Stimulated activated CD8-positive, alpha-beta memory T cell treated with anti-CD3 and anti-CD28 coated beads, Interleukin-12 subunit alpha, Interleukin-12 subunit beta, amount 100 ng/mL, for 1 hour (primary cell): ENCODE data around the gene ELAC2.
A peak's percentile ranks its signal among the peaks of the same experiment; 100 is the strongest.

Experiments
- DNase-seq: peaks from one replicate; pipeline ENCODE4 v3.0.0-alpha.2; 2020; ENCODE audit warnings: low read depth

ELAC2 gene

DNA sequence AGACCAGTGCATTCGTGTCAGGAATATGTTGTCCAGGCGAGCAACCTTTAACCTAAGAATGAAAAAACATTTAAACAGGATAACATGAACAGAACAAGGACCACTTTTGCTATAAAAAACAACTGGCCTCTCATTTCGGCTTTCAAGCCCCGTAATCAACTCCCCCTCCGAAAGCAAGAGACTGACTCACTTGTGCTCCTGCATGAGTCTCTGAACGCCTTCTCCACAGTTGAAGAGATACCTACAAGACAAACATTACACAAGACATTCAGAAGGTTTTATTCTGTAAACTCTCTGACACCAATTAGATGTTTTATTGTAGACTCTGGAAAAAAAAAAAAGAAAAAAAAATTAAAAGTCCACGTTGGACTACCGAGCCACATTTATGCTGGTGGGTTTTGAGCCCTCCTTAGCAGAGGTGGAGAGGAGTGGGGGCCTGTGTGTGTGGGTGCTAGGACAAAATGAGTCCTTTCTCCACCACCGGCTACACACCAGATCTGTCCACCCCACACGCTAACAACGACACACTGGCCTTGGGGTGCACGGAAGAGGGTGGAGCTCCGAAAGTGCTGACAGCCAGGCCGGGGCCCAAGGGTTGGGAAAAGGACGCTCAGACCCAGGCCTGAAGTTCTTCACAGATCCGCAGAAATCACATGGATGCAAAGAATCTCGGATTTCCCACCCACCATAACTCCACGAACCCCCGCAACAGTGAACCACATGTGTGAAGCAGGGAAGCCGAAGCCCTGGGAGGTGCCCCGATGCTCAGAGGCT, 759 bp downstream of the ELAC2 start:
- DNase-seq = no peak

DNA sequence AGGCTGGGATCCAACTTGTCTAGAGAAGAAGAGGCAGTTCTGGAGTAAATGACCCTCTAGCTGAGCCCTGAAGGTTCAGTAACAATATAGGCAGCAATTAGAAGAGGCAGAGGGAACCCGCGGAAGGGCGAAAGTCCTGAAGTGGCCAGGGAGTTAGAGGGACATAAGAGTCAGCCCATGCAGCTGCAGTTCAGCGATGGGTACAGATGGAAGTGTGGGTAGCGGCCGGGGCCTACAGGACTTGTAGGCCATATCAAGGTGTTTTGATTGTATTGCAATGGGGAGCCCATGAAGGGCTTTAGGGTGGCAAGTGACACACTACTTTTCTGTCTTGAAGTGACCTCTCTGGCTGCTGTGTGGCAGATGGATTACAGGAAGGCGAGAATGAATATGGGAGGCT, 3.0 kb downstream of the ELAC2 start:
- DNase-seq = no peak

DNA sequence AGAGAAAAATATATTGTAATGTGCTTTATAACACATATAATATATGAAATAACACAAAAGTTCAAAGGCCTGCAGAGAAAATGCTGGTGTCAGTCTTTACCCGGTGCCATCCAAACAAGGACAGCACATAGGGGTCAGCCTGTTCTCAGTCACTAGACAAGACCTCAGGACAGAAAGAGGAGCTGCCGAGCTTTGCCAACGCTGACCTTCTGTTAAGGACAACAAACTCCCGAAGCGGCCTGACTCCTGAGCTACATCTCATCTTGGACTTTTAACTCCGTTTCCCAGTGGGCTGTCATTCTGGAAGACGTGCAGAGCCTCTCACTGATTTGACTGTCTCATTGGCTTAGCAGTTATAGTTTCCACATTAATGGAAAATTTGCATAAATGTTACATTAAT, 6.9 kb downstream of the ELAC2 start:
- DNase-seq = no peak

DNA sequence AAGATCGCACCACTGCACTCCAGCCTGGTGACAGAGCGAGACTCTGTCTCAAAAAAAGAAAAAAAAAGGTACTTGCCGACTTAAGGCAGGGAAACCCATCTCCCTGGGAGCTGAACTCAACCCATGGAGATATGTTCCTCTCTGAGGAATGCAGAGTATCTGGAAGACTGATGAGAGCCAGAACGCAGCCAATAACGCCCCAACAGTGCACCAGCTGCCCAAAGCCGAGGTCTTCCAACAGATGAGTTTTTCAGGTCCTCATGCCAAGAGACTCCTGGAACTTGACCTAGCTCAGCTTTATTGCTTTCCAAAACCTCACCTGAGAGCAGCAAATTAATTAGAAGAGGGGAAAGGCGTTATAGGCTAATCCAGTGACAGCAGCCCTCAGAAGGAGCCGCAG, 9.4 kb downstream of the ELAC2 start:
- no peak for DNase-seq

DNA sequence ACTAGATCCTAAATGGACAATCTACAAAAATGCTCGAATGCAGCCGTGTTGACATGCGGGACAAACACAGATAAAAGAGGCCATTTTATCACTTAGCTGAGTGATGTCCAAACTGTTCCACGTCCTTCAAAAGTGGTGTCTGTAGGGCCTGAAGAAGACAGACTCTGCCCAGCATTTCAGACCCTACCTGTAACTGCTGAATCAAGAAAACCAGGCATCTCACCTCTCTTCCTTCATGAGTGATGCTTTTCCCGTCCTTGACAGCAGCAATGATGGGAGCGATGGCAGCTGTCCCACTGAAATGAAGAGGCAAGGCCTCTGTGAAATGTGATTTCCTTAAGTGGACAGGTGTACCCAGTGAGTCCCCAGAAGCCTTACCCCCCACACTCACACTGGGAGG, 12.3 kb downstream of the ELAC2 start:
- DNase-seq = no peak

DNA sequence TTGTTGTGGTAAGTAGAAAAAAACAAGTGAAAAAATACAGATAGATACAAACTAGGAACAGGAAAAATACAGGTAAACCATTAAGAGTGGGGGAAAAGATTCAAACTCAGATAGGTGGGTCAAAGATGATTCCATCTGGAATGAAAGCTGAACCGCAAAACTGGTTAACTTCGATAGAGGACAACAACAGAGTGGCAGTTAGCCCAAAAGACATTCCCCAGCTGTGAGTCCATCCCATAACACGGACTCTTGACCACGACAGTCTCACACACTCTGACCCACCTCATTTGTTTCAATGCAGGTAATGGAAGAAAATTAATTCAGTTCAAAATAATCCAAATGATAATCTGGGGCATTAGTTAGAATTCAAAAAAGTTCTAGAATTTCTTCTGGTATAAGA, 13.5 kb downstream of the ELAC2 start:
- no peak for DNase-seq

DNA sequence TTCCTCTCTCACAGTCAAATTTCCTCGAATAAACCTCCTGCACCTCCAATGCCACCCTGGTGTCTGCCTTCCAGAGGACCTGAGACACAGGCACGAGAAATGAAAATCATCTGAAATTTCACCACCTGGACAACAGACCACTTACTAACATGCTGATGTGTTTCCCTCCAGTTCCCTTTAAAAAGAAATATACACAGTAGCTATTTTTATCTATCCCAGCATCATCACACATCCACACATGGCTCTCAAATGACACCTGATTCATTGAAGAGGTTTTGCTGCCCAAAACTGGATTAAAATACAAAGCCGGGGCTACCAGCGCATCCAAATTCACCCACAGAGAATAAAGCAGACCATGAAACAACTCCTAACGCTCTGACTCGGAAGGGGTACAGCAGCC, 13.9 kb downstream of the ELAC2 start:
- DNase-seq = no peak

DNA sequence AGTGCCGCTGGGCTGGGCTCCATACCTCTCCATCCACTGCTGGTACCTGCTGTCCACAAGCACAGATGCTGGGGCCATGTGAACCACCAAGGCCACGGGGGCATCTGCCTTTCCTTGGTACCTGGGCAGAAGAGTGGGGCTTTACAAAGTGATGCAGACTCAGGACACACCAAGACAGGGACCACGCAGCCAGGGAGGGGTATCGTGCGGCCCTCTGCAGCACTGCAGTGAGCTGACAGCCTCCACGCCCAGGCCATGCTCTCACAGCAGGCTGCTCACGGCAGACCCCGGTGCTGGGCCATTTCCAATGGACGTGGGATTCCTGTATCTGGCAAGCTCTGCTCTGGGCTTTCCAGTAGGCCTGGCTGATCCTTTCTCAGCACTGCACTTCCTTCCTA, 14.4 kb downstream of the ELAC2 start:
- no peak for DNase-seq

DNA sequence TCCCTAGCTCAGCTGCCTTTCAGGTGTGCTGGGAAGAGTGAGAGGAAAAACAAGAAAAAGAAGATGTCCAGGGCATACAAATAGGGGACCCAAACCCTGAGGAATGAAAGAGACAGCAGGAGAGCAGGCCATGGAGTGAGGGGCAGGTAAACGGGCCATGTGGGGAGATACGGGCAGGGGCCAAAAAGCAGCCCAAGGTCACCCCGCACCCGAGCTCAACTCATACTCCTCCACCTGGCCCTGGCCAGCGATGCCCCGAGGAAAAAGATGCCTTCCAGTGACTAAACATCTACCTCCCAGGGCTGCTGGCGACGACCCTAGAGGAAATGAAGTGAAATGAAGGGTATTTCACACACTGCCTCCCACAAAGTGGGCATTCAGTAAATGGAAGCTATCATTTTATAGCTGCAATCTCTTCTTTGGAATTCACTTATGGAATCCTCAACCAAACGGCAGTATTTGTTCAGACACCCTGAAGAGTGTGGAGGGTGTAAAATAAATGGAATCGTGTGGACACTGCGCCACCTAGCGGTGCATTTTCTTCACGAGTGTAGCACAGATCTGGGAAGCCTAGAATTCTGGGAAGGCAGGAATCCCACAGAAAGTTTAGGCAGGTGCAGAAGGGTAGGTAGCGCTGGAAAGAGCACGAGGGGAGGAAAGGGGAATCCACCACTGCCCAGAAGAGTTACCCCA, 14.9 kb downstream of the ELAC2 start:
- DNase-seq = peak; percentile 32

DNA sequence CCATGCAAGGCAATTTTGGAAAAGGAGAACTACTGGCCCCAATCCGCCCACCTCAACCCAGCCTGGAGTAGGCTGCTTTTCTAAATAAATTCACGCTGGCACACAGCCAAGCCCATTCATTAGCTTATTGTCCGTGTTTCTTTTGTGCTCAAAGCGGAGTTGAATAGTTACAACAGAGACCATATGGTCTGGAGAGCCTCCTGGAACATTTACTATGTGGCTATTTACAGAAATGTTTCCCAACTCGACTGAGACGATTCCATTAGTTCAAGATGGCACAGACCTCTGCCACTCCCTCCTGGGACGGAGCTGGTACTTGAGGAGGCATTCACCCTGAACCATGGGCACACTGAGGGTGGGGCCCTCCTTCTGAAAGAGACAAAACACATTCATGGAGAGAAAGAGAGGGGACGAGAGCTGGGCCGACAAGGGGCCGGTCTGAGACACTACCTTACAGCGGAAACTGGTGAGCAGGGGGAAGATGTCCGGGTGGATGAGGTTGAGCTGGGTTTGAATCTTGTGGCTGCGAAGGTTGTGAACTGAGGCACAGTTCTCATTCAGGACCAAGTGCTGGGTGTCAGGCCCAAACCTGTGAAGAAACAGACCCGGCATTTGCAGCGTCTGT, 15.7 kb downstream of the ELAC2 start:
- DNase-seq = no peak

DNA sequence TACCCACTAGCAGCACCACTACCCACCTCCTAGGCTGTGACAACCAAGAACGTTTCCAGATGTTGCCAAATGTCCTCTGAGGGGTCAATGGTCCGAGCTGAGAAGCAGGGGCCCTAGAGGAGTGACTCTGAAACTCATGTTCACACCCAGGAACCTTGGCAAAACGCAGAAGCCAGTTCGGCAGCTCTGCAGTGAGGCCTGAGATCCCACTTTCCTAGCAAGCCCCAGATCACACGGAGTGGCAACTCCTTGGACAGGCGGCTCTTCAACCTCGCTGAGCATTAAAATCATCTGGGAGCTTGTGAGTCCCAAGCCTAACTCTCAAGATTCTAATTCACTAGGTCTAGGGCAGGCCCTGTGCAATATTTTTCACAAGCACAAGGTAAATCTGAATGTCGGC, 17.3 kb downstream of the ELAC2 start:
- no peak for DNase-seq

DNA sequence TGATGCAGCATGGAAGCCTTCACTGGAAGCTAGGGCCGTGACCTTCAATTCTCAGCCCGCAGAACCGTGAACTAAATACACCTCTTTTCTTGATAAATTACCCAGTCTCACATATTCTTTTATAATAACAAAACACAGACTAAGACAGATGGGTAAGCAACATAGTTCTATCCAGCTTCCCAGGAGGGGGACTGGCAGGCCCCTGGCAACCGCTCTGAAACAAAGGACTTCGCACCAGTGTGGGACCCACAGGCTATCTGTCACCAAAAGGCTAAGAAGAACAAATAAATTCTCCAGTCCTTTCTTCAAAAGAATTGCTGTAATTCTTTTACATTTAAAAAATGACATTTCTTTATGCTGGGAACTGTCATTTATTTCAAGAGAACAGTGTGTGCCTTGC, 19.0 kb downstream of the ELAC2 start:
- no peak for DNase-seq

DNA sequence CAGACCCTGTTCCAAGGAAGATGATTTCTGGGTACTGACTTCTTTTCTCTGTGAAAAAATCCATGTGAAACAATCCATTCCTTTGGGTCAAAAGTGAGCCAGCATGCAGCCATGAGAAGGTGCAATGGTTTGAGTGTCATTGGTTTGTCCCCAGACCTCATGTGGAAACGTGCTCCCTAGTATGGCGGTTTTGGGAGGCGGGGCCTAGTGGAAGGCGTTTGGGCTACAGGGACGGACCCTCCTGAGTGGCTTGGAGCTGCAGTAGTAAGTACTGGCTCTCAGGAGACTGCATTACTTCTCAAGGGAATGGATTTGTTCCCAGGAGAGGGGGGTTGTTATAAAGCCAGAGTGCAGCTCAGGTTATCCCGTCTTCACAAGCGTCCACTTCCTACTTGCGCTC, 19.4 kb downstream of the ELAC2 start:
- no peak for DNase-seq

DNA sequence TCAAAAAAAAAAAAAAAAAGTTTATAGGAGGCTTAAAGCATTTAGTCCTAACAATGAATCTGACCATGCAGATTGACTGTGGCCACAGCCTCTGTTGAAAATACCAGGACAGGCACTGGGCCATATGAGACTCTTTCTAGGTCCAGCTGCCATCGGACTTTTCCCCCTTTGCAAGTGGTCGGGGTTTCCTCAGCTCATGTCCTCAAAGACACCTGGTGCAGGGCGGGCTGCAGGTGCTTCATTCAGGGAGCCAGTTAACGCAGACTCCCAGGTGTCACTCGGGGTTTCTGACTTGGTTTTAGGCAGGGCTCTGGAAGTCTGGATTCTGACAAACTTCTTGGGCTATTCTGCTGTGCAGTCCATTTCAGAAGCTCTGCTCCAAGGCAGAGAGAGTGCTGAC, 20.9 kb downstream of the ELAC2 start:
- DNase-seq = no peak

DNA sequence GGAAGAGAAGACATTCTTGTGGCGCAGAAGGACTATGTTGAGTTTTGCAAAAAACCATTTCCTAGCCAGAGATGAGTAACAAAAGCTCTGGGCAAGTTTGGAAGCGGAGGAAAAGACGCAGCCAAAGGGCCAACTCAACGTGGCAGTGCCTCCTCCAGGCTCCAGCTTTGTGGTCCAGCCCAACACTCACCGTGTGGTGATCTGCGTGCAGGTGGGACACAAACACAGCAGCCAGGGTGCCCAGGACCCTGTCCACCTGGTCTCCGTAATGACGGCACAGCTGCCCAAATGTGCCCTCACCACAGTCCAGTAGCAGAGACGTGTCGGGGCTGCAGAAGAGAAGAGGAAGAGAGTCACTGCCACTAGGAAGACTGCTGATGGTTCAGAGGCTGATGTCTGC, 21.5 kb downstream of the ELAC2 start:
- no peak for DNase-seq

DNA sequence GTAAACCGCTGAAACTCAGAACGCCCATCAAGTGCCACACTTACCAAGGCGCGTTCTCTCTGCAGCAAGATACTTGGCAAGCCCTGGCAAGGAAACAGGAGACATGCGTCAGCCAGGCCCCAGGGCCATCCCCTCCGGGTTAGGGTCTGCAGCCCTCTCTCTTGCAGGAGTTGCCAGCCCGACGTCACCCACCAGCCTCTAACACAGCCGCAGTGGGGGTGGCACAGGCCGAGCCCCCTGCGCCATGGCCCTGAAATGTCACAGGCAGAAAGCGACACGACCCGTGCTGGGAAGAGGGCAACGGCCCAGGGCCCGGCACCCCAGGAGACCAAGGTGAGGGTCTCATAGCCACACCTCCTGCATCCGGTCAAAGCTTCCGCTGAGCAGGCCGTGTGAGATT, 21.9 kb downstream of the ELAC2 start:
- no peak for DNase-seq

DNA sequence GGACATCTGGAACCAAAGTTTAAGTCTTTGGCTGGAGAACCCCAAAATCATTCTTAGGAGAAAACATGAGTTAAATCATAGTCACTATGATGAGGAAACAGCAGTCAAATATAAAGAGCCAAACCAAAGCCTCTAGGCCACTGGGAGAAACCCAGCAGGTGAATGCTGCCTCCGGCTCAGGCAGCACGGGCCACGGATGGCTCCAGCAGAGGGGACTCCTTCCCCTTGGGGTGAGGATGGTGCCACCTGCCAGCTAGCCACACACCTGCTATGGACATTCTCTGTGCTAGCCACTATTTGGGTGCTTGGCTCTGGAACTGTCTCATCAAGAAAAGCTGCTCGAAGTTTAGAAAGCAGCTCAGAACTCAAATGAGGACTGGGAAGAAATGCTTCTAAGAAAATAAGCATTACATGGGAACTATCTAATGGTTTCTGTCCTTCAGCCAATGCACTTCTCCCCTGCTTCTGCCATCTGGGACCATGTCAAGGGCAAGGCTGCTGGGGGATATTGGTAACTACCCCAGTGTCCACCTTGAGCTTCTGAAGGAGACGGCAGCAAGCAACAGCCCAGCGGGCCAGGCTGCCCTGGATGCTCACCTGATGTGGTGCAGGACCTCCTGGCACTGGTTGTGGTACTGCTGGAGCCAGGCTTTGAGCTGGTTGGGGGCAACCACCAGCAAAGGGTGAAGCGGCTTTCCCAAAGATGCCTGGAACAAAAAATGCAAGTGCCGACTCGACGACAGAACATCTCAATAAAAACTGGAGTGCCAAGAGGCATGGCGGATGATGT, 22.5 kb downstream of the ELAC2 start:
- no peak for DNase-seq

DNA sequence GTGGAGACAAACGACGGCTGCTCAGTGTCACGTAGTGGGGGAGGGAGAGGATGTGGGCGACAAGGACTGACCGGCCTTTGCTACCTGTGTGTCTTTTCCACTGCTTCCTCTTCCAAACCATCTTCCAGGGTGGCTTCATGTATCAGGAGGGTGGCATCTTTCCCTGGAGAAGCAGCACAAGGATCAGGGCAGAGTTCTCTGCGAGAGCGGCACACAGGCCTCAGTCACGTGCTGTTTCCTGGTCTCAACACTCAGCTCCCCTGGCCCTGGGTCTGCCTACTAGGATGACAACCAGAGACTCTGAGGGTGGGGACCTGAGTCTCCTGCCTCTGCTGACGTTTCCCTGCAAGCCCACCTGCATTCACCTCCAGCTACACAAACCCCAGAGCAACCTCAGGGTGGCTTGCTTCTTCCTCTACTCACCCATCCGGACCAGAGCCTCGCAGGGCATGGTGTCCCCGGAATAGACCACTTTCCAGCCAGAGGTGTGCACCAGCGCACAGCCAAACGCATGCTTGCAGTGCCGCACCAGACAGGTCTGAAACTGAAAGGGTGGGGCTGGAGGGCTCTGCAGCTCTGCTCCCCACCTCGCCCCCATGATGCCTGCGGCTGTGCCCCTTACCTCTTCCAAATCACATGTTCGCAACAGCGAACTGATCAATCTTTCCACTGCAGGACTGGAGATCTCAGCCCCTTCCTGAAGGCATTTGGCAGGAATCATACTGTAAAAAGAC, 23.3 kb downstream of the ELAC2 start:
- DNase-seq = no peak

DNA sequence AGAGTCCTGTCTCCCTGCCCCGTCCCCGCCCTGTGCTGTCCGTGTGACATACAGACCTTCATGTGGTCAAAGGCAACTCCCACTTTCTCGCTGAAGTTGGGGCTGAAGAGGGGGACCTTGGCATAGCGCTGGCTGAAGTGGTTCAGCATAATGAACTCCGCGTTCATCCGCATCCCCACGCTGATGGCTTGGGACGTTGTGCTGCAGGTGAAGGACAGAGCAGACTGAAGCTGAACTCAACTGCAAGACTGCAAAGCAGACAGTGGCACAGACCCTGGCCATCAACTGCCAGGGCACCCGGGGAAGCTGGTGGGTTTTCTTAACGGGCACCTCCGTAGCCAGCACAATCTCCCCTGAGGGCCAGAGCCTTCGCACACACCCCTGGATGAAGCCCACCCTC, 24.2 kb downstream of the ELAC2 start:
- no peak for DNase-seq

DNA sequence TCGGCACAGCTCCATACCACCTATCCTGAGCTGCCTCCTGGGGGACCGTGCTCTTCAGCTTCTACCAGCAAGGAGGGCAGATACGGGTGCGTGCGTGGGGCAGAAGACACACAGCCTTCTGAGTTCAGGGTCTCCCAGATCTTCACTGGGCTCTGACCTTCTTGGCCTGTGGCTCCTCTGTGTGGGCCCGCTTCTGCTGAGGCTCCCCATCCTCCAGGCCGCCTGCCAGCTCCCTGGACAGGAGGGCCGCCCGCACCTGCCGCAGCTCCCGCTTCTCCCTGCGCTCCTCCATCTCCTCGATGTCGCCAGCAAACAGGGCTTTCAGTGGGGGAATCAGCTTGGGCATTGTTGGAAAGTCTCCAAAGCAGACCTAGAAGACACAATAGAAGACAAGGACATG, 25.2 kb downstream of the ELAC2 start:
- DNase-seq = no peak

DNA sequence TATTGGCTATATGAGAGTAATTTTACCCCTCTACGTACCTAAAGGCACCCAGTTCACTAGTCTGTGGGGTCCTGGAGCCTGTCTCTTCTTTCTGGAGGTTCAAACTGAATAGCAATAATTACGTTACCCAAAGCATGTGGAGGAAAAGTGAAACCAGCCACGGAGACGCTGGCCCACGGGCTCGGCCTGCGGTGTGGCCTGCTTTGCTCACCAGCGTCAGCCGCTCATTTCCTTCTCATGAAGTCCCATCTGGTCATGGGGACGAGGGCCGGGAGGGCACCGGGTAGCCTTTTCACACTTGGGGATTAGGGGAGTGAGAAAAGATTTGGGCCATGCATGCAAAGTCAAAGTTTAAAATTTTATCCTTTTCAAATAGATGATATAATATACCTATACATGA, 26.9 kb downstream of the ELAC2 start:
- DNase-seq = no peak
